Neural progenitor cell (in vitro differentiated cells): ENCODE measurements around the gene CAPN11. TPM values are rescaled to one million over a fixed set of nuclear protein-coding genes. Genes with fewer than 3 reads are reported as not detected.
"Not testable (repeated sequence)": the region's sequence is repeated elsewhere in the genome, so short reads cannot be mapped to it uniquely, and the experiment has no call there.

ENCODE experiments used
- DNase-seq: peaks from one replicate; pipeline ENCODE4 v3.0.0-alpha.2; 2016; ENCODE audit warnings: low spot score
- H2AFZ ChIP-seq: fragments of 200-600 bp; sonication (generic); replicated peaks from 2 replicates; pipeline ENCODE4 v1.6.1; 2016; ENCODE audit warnings: antibody characterized with exemption
- H3F3A ChIP-seq: fragments of 200-600 bp; sonication (generic); 2 replicates; pipeline ENCODE4 v1.6.1; 2016; ENCODE audit warnings: antibody characterized with exemption, low read depth
- H3K27ac ChIP-seq: fragments of 200-600 bp; sonication (generic); 2 replicates; pipeline ENCODE4 v1.5.1; 2016; ENCODE audit warnings: mild to moderate bottlenecking
- H3K27me3 ChIP-seq: fragments of 200-600 bp; sonication (generic); 2 replicates; pipeline ENCODE4 v1.6.1; 2016; ENCODE audit warnings: mild to moderate bottlenecking, moderate library complexity
- H3K36me3 ChIP-seq: fragments of 200-600 bp; sonication (generic); 2 replicates; pipeline ENCODE4 v1.5.1; 2016
- H3K4me1 ChIP-seq: fragments of 200-600 bp; sonication (generic); 2 replicates; pipeline ENCODE4 v1.6.1; 2016; ENCODE audit warnings: mixed run types
- H3K4me2 ChIP-seq: fragments of 200-600 bp; sonication (generic); 2 replicates; pipeline ENCODE4 v1.6.1; 2016
- H3K4me3 ChIP-seq: fragments of 200-600 bp; sonication (generic); 2 replicates; pipeline ENCODE4 v1.5.1; 2016
- H3K79me2 ChIP-seq: fragments of 200-600 bp; sonication (generic); 2 replicates; pipeline ENCODE4 v1.6.1; 2016; ENCODE audit warnings: low read depth
- H3K9ac ChIP-seq: fragments of 200-600 bp; sonication (generic); 2 replicates; pipeline ENCODE4 v1.6.1; 2016
- H3K9me3 ChIP-seq: fragments of 200-600 bp; sonication (generic); 2 replicates; pipeline ENCODE4 v1.5.1; 2016; ENCODE audit warnings: low read depth
- H4K20me1 ChIP-seq: fragments of 200-600 bp; sonication (generic); 2 replicates; pipeline ENCODE4 v1.6.1; 2016; ENCODE audit warnings: low read depth
- H3K27ac Mint-ChIP-seq: 3 replicates; pipeline ENCODE4 v1.8.0; 2021; ENCODE audit warnings: mixed read lengths
- H3K27me3 Mint-ChIP-seq: 2 replicates; pipeline ENCODE4 v1.8.0; 2022; ENCODE audit warnings: low read depth, mild to moderate bottlenecking, inconsistent platforms, moderate library complexity, mixed read lengths; ENCODE audit not compliant: insufficient read depth
- H3K36me3 Mint-ChIP-seq: 3 replicates; pipeline ENCODE4 v1.8.0; 2021; ENCODE audit warnings: mixed read lengths
- H3K4me1 Mint-ChIP-seq: 3 replicates; pipeline ENCODE4 v1.8.0; 2021; ENCODE audit warnings: mixed read lengths
- H3K4me3 Mint-ChIP-seq: 3 replicates; pipeline ENCODE4 v1.8.0; 2021; ENCODE audit warnings: mild to moderate bottlenecking, moderate library complexity, mixed read lengths
- H3K9me3 Mint-ChIP-seq: 3 replicates; pipeline ENCODE4 v1.8.0; 2020; ENCODE audit warnings: mixed read lengths
- EZH2 ChIP-seq: fragments of 200-600 bp; sonication (generic); IDR thresholded peaks from 2 replicates; pipeline ENCODE4 v1.6.1; 2017; ENCODE audit warnings: antibody characterized with exemption, mild to moderate bottlenecking, moderate library complexity
- EZH2phosphoT487 ChIP-seq: fragments of 200-600 bp; sonication (generic); IDR thresholded peaks from 2 replicates; pipeline ENCODE4 v1.6.1; 2017; ENCODE audit warnings: antibody characterized with exemption
- total RNA-seq: library from RNA; depleted of rRNA; stranded (reverse); fragments of >200 nt; gene quantifications from 2 replicates; pipeline ENCODE4 v1.2.3, GENCODE V29; 2015; ENCODE audit warnings: low replicate concordance
- TF ChIP-seq, protein P1 (sequence below): fragments of 200-600 bp; sonication (generic); IDR thresholded peaks from 2 replicates; pipeline ENCODE4 v1.5.1; 2017; ENCODE audit warnings: antibody characterized with exemption, mild to moderate bottlenecking

Gene CAPN11
- total RNA-seq, 1 donor from 2014 or later: 0.49 TPM

GRCh38 chr6:44182911-44183390 lies 24.3 kb downstream of the CAPN11 start:
- peaks cover 11% of the 10 kb centered on the region for H3K27me3 Mint-ChIP-seq
- peaks cover 21% of the 10 kb centered on the region for H3K4me1 Mint-ChIP-seq
- no peak overlapping the region for H3K9ac ChIP-seq
- H4K20me1 ChIP-seq: no peaks in the 10 kb centered on the region
- no peak overlapping the region for H3K4me2 ChIP-seq
- no peak overlapping the region for H3K27ac Mint-ChIP-seq
- H3K36me3 ChIP-seq: no peaks in the 10 kb centered on the region
- DNase-seq: no peak
- H3K4me1 ChIP-seq: peaks cover 21% of the 10 kb centered on the region
- no peaks in the 10 kb centered on the region for H3K79me2 ChIP-seq
- H3K36me3 Mint-ChIP-seq: no peaks in the 10 kb centered on the region
- no peak overlapping the region for H2AFZ ChIP-seq
- H3K9me3 Mint-ChIP-seq: no peaks in the 10 kb centered on the region
- peaks cover 19% of the 10 kb centered on the region for H3F3A ChIP-seq
- no peak overlapping the region for H3K4me3 Mint-ChIP-seq
- no peak overlapping the region for H3K4me3 ChIP-seq
- no peak overlapping the region for H3K27ac ChIP-seq
- TF ChIP-seq EZH2 (no peak), EZH2phosphoT487 (no peak)
- TF ChIP-seq, protein P1, sequence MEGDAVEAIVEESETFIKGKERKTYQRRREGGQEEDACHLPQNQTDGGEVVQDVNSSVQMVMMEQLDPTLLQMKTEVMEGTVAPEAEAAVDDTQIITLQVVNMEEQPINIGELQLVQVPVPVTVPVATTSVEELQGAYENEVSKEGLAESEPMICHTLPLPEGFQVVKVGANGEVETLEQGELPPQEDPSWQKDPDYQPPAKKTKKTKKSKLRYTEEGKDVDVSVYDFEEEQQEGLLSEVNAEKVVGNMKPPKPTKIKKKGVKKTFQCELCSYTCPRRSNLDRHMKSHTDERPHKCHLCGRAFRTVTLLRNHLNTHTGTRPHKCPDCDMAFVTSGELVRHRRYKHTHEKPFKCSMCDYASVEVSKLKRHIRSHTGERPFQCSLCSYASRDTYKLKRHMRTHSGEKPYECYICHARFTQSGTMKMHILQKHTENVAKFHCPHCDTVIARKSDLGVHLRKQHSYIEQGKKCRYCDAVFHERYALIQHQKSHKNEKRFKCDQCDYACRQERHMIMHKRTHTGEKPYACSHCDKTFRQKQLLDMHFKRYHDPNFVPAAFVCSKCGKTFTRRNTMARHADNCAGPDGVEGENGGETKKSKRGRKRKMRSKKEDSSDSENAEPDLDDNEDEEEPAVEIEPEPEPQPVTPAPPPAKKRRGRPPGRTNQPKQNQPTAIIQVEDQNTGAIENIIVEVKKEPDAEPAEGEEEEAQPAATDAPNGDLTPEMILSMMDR: no peak
- no peaks in the 10 kb centered on the region for H3K9me3 ChIP-seq
- H3K27me3 ChIP-seq: no peaks in the 10 kb centered on the region

- H3K4me2 ChIP-seq: no peak overlapping the region
- no peak for TF ChIP-seq EZH2
- TF ChIP-seq EZH2phosphoT487: no peak
- H3K4me3 ChIP-seq: no peak overlapping the region
- no peak overlapping the region for H3K27ac Mint-ChIP-seq
- no peak overlapping the region for H3K4me3 Mint-ChIP-seq
- H3K27ac ChIP-seq: no peak overlapping the region
- no peak overlapping the region for H3K9ac ChIP-seq
- H4K20me1 ChIP-seq: no peaks in the 10 kb centered on the region
- H2AFZ ChIP-seq: no peak overlapping the region
- peaks cover 6% of the 10 kb centered on the region for H3K27me3 Mint-ChIP-seq
- peaks cover 21% of the 10 kb centered on the region for H3K4me1 ChIP-seq
- DNase-seq: no peak
- H3K9me3 ChIP-seq: no peaks in the 10 kb centered on the region
- no peaks in the 10 kb centered on the region for H3K79me2 ChIP-seq
- no peaks in the 10 kb centered on the region for H3K9me3 Mint-ChIP-seq
- H3K36me3 Mint-ChIP-seq: no peaks in the 10 kb centered on the region
- peaks cover 19% of the 10 kb centered on the region for H3F3A ChIP-seq
- no peaks in the 10 kb centered on the region for H3K27me3 ChIP-seq
- no peaks in the 10 kb centered on the region for H3K36me3 ChIP-seq
- peaks cover 17% of the 10 kb centered on the region for H3K4me1 Mint-ChIP-seq
These were observed 25.2 kb downstream of the CAPN11 start for GRCh38 chr6:44183783-44184182.

DNA sequence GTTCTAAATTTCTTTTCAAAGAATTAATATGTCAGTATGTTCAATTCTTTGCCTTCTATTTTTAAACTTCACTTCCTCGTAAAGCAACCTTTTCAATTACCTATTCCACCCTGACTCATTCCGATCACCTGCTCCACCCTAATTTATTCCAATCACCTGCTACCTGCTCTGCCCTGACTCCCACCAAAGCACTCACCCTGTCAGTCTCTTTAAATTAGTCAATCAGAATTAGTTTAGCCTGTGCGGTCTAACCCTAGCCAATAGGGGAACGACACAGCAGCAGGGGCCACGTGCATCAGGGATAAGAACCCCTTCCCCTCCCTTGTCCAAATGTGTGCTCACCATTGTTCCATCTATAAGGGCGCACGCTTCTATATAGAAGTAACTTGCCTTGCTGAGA lies 26.7 kb downstream of the CAPN11 start:
- H3K4me1 Mint-ChIP-seq: peaks cover 17% of the 10 kb centered on the region
- peak overlapping the region; percentile 40 for H3K4me2 ChIP-seq
- not testable (repeated sequence) for H3K27ac Mint-ChIP-seq, H3K36me3 Mint-ChIP-seq, H2AFZ ChIP-seq, H3K4me3 ChIP-seq, H3K4me3 Mint-ChIP-seq, H3K9me3 ChIP-seq, H3K27me3 ChIP-seq, DNase-seq, H4K20me1 ChIP-seq, H3K79me2 ChIP-seq, H3K27me3 Mint-ChIP-seq, H3K9me3 Mint-ChIP-seq, H3K36me3 ChIP-seq, H3K27ac ChIP-seq, H3K9ac ChIP-seq
- H3F3A ChIP-seq: peaks cover 19% of the 10 kb centered on the region
- peaks cover 21% of the 10 kb centered on the region for H3K4me1 ChIP-seq

- TF ChIP-seq EZH2phosphoT487: no peak
- no peak for TF ChIP-seq EZH2
- TF ChIP-seq, protein P1: no peak
- peaks cover 21% of the 10 kb centered on the region for H3K4me1 ChIP-seq
- Mint-ChIP-seq H3K27me3 (peaks cover 6% of the 10 kb centered on the region), H3K9me3 (no peaks in the 10 kb centered on the region), H3K4me3 (peak overlapping the region; percentile 2), H3K4me1 (peaks cover 17% of the 10 kb centered on the region), H3K27ac (peak overlapping the region; percentile 39), H3K36me3 (no peaks in the 10 kb centered on the region)
- H3K4me3 ChIP-seq: no peak overlapping the region
- no peaks in the 10 kb centered on the region for H3K36me3 ChIP-seq
- no peak overlapping the region for H3K9ac ChIP-seq
- no peaks in the 10 kb centered on the region for H3K27me3 ChIP-seq
- H2AFZ ChIP-seq: peak overlapping the region; percentile 80
- H3K79me2 ChIP-seq: no peaks in the 10 kb centered on the region
- H4K20me1 ChIP-seq: no peaks in the 10 kb centered on the region
- H3F3A ChIP-seq: peaks cover 16% of the 10 kb centered on the region
- H3K9me3 ChIP-seq: no peaks in the 10 kb centered on the region
- peak overlapping the region; percentile 6 for H3K27ac ChIP-seq
- H3K4me2 ChIP-seq: peak overlapping the region; percentile 40
- DNase-seq: peak; percentile 73
These were observed 27.5 kb downstream of the CAPN11 start for GRCh38 chr6:44185953-44186634.
